HG03575 (cell line): ENCODE data around the gene PSMD7.
A peak's percentile ranks its signal among the peaks of the same experiment; 100 is the strongest.

Source experiments
- ATAC-seq: cut with Tn5 transposase; IDR thresholded peaks from one replicate; pipeline ENCODE4 v1.9.1; 2021; ENCODE audit not compliant: unreplicated experiment, insufficient number of reproducible peaks, low FRiP score; ENCODE audit errors: extremely low read depth

The PSMD7 gene

DNA sequence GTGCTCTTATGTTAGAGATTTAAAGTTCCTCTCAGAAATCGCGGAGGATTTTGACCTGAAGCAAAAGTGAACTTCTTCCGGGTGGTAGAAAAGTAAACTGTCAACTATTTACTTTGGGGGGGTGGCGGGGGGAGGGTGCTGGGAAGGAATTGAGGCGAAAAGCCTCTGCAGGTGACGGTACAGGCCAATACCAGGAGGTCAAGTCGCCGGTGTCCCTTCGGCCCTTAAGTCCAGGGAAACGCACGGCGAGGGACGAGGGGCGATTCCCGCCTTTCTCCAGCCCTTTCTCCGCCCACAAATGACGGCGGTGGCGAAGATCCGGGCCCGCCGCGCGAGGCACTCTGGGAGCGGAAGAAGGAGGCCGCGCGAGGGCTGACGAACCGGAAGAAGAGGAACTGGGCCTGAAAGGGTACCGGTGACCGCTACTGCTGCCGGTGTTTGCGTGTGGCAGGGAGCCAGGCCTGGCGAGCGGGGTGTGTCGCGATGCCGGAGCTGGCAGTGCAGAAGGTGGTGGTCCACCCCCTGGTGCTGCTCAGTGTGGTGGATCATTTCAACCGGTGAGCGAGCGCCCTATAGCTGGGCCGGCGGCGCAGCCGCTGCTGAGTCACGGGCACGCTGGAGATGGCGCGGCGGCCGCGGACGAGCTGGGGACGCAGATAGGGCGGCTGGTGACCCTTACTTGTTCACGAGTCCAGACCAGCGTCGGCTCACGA lies at the start of gene PSMD7:
Gene PSMD7 (plus strand): TSS at position 383 of the 713 bp plus-strand sequence. CDS start 101 bp downstream, at position 484.
- peak; percentile 65 for ATAC-seq

DNA sequence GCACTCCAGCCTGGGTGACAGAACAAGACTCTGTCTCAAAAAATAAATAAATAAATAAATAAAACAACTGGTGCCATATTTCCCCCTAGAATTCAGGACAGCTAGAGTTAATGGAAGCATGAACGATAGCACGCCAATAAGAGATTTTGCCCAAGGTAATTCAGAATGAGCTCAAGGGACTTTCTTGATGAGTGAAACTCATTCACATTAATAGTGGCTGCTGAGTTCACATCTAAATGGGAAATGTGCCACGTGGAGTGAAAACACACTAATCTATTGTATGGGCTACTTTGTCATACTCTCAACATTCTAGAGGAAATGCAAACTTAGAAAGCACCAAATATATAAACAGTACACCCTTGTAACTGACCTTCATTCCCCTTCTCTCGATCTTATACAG lies 47.4 kb upstream of the PSMD7 start:
- ATAC-seq = no peak

DNA sequence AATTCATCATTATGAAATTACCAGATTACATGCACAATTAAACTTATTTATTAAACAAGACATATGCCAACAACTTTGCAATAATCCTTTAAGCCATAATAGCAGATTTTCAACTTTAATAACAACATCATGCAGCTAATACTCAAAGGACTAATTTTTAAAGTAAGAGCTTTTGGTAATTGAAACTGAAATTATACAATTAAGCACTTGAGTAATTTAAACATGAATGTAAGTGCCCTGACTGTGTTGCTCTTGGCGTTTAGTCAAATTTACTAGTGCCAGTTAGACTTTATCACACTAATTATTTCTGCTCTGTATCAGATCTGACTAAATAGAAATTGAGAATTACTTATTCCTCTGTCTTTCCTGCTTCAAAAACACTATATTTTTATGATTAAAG lies 46.8 kb upstream of the PSMD7 start:
- ATAC-seq = no peak

DNA sequence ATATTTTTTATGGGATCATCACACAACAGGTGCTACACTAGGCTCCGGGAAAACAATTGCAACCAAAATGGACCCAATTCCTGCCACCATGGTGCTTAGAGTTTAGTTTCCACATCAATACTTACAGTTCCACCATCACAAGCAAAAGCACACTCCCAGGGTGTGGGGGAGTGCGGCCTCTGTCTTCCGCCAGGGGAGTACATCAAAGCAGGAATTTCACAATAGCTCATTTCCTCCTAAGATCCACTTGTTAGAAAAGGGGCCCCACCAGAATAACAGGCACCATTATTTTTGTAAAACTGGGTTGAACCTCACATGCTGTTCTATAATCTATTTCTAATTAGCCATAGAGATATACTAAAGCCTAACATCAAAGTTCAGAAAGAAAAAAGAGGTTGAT lies 44.3 kb upstream of the PSMD7 start:
- no peak for ATAC-seq

DNA sequence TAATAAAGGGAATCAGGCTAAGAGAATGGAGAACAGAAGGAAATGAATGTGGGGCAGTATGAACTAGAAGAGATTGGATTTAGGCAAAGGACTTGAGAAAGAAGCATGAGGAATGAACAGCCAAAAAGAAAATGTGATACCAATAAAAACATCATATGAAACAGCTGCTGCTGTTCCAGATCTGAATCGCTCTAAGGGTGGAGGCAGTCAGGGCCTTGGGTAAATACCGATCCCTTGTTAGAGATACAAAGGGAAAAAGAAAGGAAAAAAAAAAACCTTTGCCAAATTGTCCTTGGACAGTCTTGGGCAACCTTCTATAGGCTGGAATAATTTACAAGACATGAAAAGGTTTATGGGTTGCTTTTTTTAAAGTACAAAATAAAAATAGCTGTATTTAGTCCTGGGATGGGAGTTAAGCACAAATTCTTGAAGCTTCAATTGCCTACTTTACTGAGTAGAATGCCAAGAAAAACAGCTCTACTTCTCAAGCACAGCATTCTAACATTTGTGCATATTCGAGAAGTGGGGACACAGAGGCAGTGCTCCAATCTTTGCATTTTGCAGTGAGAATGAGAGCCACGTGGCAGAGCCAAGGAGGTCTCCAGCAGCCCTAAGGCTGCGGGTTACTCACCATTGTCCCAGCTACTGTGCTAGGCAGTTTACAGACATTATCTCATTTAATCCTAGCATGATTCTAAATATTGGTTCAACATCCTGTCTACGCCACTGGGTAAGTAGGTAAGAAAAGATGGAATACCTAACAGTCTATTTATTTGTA lies 43.3 kb upstream of the PSMD7 start:
- no peak for ATAC-seq

DNA sequence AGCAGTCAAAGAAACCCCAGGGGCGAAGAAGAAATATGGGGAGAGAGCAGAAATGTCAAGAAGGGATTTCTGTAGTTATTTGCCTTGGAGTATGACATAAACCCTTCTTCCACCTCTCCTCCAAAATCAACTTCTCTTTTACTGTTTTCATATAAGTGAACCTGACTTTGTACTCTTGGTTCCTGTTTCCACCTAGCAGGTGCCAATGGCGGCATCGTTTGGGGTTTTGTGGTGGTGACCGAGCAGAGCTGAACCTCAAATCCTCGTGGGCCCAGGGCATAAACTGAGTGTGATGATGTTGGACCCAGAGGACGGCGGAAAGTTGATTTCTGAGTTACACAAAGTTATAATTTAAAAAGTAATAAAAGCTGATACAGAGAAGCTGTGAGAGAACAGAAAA lies 39.6 kb upstream of the PSMD7 start:
- ATAC-seq = no peak

DNA sequence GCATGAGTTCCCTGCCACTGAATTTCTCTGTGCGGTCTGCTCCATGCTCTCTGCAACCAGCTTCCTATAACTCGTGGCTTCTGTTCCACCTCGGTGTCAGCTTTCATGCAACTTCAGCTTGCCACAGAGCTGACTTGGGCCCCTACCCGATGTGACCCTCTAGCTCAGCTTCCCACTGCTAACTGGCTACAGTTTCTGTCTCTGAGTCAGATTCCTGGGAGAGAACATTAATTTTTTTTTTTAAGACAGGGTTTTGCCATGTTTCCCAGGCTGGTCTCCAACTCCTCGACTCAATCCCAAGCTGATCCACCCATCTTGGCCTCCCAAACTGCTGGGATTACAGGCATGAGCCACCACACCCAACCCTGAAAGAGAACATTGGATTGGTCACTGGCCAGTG lies 35.5 kb upstream of the PSMD7 start:
- ATAC-seq = no peak

- ATAC-seq = no peak
Observed at GRCh38 chr16:74264811-74265210, 31.8 kb upstream of the PSMD7 start.

GRCh38 chr16:74268372-74268782 lies 28.2 kb upstream of the PSMD7 start:
- no peak for ATAC-seq

GRCh38 chr16:74271872-74272271 lies 24.7 kb upstream of the PSMD7 start:
- ATAC-seq = no peak

DNA sequence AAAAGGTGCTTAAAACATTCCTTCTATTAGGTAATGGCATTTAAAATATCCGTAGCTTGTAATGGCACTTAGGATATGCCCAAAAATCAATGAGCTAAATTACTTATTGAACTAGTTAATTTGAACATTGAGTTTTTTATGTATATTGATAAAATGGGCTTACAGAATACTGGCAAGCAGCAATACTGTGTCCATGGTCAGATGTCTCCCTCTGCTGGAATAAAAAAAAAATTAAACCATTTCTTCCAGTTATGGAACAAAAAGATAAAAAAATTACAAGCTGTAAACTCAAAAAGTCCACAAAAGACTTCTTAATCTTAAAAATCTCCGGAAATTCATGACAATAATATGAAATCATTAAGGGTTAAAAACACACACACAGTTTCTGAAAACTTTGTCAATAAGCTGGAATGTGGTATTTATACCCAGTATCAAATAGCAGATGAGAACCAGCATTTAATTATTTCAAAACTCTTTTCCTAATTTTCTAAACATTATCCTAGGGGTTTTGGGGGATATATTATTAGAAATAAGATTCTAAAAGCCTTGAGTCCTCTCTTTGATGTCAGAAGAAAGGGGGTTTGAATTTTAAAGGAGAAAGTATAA lies 21.5 kb upstream of the PSMD7 start:
- no peak for ATAC-seq

- no peak for ATAC-seq
Observed at GRCh38 chr16:74275711-74276110, 20.9 kb upstream of the PSMD7 start.

DNA sequence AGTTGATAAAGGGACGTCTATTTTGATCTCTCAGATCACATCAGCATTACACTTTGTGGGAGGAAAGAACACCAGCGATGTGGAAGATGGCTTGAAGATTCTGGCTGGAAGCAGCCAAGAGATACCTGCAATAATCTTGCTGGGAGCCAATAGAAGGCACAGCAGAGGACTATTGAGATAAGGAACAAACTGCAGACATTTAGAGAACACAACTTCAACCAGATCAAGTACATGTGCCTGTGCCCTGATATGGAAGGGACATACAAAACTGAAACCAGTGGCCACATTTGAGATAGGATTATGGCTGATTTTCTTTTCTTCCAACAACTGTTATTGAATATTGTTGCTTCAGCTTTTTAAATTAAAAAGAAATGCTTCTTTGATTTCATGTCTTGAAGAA lies 18.6 kb upstream of the PSMD7 start:
- no peak for ATAC-seq

- ATAC-seq = no peak
Observed at GRCh38 chr16:74279266-74279665, 17.3 kb upstream of the PSMD7 start.

GRCh38 chr16:74279805-74280204 lies 16.8 kb upstream of the PSMD7 start:
- ATAC-seq = no peak

GRCh38 chr16:74280448-74280847 lies 16.2 kb upstream of the PSMD7 start:
- ATAC-seq = no peak

- ATAC-seq = no peak
Observed at GRCh38 chr16:74281300-74281699, 15.3 kb upstream of the PSMD7 start.

DNA sequence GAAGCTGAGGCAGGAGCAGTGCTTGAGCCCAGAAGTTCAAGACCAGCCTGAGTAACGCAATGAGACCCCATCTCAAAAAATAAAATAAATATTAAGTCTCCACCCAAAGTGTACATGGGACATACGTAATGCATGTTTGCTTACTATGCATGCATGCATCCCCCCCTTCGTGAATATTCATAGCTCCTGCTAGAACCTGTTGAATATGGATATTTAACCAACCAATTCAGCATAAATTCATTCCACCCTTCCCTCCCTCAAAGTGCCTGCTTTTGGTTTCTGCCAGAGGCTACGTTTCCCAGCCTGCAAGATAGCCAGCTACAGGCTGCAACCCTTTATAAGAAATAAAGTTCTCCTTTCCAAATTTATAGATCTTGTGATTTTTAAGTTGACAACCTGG lies 12.9 kb upstream of the PSMD7 start:
- no peak for ATAC-seq

GRCh38 chr16:74288065-74288464 lies 8.5 kb upstream of the PSMD7 start:
- no peak for ATAC-seq

DNA sequence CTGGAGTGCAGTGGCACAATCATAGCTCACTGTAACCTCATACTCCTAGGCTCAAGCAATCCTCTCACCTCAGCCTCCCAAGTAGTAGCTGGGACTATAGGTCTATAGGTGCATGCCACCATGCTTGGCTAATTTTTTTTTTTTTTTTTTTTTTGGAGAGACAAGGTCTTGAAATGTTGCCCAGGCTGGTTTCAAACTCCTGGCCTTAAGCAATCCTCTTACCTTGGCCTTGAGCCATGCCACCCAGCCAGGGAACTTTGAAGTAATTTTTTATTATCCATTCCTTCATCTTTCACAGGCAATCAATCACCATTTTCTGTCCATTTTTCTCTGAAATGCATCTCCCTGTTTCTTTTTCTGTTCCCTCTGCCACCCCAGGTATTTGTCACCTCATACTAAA lies 6.3 kb upstream of the PSMD7 start:
- ATAC-seq = no peak
